CD4-positive, alpha-beta T cell treated with Interferon gamma for 1 hour (primary cell): Measurements from ENCODE around the gene IFTAP.

Experiments used
- DNase-seq: peaks from one replicate; pipeline ENCODE4 v3.0.0-alpha.2; 2020

Gene IFTAP

GRCh38 chr11:36600180-36600579, 5.9 kb downstream of the IFTAP start:
- no peak for DNase-seq

DNA sequence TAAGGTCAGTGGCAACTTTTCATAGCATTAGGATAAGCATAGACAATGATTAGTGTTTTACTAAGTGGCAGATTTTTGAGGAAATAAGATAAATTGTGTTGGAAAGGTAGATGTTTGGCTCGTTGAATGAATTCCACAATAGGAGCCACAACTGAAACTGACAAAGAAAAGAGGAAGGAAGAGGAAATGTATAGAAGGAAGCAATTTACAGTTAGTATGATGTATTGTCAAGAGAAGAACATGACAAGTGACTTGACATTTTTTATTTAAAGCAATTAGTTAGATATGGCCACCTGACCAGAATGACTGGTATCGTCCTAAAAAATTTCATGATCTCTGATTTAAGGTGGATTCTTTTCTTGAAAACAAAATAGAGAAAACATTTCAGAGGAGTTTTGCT, 6.9 kb downstream of the IFTAP start:
- no peak for DNase-seq

DNA sequence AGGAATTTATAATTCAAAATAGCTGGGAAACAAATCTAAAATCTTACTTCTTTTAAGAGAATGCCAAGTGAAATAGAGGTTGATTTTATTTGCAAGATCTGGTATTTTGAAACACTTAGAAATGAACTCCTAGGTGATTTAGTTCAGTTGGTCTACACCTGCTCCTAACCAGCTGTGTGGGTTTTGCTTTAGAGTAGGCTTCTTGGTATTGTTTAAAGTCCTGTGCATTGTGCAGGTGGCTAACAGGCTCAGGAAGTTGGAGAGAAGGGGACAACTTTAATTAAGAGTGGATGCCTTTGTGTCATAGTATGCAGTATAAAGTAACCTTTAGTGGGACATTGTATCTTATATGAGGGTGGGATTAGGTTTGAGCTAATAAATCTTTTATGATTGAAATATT, 7.8 kb downstream of the IFTAP start:
- no peak for DNase-seq

GRCh38 chr11:36605221-36606216, 11.2 kb downstream of the IFTAP start:
- DNase-seq, result no peak

- DNase-seq, result no peak
These were observed 14.3 kb downstream of the IFTAP start for GRCh38 chr11:36608491-36609199.

DNA sequence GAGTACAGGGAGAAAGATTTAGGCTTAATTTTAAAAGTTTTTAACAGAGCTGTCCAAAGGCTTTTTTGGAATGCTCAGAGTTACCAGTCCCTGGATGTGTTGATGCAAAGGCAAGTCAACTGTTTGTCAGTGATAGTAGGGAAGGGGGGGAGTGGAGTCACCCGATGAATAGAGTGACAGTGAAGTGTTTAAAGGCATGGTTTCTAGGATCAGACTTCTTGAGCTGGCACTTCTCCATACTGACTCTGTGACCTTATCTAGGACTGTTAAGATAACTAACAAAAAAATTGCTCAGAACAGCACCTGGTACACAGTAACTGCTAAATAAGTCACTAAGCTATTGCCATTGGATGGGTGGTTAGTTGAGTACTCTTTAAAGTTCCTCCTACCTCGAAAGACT, 15.1 kb downstream of the IFTAP start:
- DNase-seq, result no peak

- no peak for DNase-seq
These were observed 21.5 kb downstream of the IFTAP start for GRCh38 chr11:36615826-36616225.

GRCh38 chr11:36617543-36618362, 23.5 kb downstream of the IFTAP start:
- DNase-seq, result no peak

GRCh38 chr11:36618363-36619047, 24.2 kb downstream of the IFTAP start:
- DNase-seq, result no peak

DNA sequence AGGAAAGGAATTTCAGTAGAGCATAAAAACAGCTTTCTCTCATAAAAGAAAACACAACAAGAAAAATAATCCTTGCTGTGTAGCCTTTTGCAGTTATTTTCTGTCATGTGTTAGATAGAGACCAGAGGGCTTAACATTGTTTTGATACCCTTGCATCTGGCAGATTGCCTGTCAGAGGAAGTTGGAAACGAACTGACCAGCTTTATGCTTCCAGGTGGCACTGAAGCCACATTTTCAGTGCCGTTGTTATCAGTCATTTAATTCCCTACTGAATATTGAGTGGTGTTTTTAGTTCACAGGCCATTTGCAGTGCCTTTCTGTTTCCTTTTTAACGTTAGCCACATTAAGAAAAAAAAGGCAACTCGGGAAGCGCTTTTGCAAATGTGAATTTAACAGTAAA, 25.2 kb downstream of the IFTAP start:
- no peak for DNase-seq

DNA sequence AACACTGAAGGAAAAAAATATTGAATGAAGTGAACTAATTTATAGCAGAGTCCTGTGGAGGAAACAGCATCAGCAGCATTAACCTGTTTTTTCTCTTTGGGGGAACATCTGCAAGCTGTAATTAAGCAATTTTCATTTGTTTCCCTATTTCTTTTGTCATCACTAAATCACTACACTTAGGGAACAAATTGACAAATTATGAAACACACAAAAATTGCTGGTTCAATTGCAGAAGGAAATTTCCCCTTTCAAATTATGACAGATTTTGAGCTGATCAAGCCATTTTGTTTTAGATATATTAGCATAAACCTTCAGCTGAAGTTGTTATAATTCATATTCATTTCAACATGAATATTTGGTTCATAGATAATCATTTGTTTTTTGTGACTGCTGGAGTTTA, 25.9 kb downstream of the IFTAP start:
- DNase-seq, result no peak

DNA sequence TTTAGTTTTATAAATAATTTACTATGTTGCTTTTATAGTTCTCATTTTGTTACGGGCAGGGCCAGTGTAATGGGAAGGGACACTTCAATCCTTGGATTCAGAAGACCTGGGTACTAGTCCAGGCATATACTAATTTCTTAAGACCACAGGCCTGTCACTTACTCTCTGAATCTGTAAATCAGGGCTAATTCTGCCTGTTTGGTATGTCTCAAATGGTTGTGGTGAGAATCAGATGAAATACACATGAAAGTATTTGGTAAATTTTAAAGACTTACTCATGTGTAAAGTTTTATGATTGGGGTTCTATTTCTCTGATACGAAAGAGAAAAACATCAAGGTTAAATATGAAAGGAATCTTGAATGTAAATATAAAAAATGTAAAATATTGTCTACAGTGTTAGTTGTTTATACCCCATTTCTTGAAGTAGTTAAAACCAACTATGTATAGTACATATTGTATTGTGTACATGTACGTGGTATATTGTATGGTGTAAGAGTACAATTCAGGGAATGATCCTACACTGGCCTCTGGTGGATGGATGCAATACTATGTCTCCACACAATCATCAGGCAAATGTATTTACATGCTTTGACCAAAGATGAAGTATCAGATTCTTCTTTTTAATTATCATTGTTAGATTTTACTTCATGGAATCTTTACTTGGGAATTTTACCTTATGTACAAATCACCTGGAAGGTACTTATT, 28.3 kb downstream of the IFTAP start:
- no peak for DNase-seq

DNA sequence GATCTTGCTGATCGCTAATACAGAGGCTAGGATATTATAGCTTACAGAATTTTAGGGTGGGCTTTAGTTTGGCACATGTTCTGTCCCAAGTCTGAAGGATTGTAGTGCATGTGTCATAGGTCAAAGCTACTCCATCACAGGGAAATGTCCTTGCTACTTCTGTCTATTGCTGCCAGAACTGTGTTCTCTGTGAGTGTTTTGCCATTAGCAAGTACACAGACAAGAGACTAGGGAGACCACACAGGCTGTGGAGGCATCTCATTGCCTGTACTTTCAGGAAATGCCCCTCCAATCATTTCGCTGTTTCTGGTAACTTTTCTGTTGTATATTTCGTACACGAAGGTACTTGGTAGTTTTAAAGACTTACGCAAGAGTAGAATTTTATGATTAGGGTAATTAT, 29.2 kb downstream of the IFTAP start:
- no peak for DNase-seq

DNA sequence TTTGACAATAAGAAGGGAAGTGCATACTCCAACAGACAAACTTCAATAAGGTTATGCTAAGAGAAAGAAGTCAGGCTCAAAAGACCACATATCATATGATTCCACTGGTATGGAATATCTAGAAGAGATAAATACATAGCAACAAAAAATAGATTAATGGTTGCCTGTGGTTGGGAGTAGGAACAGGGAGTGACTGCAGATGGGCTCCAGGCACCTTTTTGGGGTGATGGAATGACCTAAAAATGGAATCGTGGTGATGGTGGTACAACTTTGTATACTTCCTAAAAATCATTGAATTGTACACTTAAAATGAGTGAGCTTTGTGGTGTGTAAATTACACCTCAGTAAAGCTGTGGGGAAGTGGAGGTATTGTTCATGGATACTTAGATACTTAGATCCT, 32.7 kb downstream of the IFTAP start:
- no peak for DNase-seq

DNA sequence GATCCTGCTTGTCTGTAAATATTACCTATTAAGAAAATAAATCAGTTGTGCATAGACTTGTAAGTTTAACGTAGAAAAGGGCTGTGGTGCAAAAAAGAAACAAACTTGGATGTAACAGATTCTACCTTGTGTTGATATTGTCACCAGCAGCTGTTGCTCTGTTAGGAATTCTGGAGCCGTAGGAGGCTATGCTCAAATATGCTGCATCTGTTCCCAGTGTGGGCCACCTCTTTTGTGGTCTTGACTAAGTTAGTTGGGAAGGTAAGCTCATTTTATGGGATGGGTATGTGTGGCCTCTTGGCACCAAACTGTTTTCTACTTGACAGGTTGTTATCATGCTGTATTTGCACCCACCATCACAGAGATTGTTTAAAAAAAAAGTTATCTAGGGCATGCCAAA, 33.2 kb downstream of the IFTAP start:
- DNase-seq, result no peak

DNA sequence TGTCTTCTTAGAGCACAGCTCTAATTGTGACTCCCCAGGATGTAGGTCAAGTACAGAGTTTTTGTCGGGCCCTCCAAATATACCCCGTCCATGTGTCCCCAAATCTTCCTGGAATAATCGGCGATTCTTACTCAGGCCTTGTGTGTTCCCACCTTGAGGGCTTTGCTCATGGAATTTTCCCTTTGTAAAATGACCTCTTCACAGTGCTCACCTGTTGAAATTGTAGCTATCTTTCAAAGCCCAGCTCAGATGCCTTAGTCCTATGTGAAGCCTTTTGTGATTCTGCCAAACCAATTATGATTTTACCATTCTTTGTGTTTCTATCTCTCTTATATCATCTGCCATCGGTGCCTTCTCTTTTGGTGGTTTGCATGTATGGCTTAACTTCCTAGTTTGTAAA, 33.8 kb downstream of the IFTAP start:
- no peak for DNase-seq

DNA sequence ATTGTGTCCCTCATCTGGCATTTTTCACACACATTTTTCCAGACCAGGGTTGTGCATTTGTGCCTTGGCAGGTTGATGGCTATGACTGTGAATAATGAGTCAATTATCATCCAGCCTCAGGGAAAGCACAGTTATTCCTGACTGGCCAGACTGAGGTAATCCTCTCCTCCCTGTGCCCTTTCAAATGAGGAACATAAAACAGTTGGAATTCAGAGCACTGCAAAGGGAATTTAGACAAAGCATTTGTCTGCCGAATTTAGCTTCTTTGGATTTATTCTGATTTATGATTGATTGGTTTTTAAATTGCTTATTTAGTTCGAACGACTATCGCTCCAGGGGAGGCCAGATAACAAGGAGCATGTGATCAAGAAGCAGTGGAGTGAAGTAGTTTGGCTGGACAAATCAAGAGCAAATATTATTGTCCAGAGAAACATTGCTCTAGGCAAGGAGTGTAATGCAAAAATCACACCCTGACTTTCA, 34.5 kb downstream of the IFTAP start:
- no peak for DNase-seq

DNA sequence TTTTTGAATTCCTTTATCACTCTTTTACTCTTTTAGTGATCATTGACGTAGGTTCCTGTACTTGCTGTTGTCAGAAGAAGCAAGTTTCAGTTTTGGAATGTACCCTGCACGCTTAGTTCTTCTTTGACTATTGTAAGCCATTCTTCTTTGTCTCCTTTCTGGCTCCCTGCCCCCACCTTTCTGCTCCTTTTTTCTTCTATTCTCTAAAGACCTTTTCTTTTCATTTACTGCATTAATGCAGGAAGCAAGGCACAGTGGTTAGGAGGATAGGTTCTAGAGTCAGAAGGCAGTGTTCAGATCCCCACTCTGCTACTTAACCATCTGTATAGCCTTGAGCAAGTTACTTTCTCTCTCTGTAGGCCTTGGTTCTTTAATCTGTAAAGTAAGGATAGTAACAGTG, 37.5 kb downstream of the IFTAP start:
- DNase-seq, result no peak

GRCh38 chr11:36635066-36635862, 41.0 kb downstream of the IFTAP start:
- DNase-seq, result no peak

GRCh38 chr11:36638556-36638955, 44.3 kb downstream of the IFTAP start:
- no peak for DNase-seq
